Measurements from ENCODE around the gene BIRC2. TPM values are rescaled to one million over a fixed set of nuclear protein-coding genes. Genes with fewer than 3 reads are reported as not detected.

Gene BIRC2
- polyA plus RNA-seq, 1 donor: 60.9 TPM

DNA sequence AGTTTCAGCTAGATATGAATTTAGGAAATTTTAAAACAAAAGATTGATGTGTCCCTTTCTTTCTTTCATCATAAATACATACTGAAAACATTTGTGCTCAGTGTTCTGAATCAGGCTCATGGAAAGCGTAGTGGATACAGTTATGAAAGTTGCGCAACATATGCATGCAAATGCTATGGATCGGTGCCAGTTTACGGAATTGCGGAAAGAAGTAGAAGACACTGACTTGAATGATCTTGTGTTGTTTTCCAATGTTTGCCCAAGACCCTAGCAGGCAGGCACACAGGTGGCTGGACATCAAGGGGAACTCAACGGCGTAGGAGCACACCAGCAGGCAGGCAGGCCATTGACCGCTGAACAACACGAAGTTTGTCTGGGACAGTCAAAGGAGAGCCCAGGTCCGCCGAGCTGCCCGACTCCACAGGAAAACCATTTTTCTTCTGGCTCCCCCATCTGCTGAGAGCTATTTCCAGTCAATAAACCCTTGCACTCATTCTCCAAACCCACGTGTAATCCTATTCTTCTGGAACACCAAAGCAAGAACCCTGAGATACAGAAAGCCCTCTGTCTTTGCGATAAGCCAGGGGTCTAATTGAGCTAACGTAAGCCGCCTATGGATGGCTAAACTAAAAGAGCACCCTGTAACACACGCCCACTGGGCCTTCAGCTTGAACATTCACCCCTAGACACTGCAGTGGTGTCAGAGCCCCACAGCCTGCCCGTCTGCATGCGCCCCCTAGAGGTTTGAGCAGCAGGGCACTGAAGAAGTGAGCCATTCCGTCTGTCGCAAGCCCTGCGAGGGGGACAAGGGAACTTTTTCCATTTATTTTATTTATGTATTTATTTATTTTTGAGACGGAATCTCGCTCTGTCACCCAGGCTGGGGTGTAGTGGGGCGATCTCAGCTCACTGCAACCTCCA, 37.1 kb upstream of the BIRC2 start:
- Histone ChIP-seq H3K4me3 (ENCODE audit: low read length) (no peak overlapping the region), H3K27ac (ENCODE audit: low read length) (no peak overlapping the region), H3K27me3 (ENCODE audit: control insufficient read depth, insufficient read depth, low read length) (no peaks in the 10 kb centered on the region), H3K9me3 (ENCODE audit: control insufficient read depth, low read depth, low read length) (no peaks in the 10 kb centered on the region), H3K36me3 (ENCODE audit: control insufficient read depth, insufficient read depth, low read length) (no peaks in the 10 kb centered on the region), H3K4me1 (ENCODE audit: control insufficient read depth, insufficient read depth, low read length) (peaks cover 15% of the 10 kb centered on the region)
- WGBS (ENCODE audit: insufficient coverage, low lambda C conversion rate): no CpG with 5 or more reads among the region's 25 CpGs
- DNase-seq: no peak

DNA sequence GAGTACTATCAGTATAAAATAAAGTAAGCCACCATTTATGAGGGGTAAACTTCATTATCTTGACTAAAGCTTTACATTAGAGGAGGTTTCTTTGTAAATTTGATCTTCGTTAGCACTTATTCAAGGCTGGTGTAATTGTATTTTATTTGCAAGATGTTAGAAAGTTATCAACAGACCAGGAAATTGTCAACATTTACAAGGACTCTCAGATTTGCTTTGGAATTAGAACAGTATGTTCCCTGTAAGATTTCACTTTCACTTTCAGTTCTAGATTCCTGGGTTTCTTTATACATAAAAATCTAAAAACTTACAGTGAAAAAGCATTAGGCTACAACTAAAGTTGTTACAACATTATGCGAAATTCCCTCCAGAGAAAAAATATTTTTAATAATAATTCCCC, 34.3 kb upstream of the BIRC2 start:
- no peaks in the 10 kb centered on the region for H3K36me3 ChIP-seq (ENCODE audit: control insufficient read depth, insufficient read depth, low read length)
- no peak overlapping the region for H3K4me3 ChIP-seq (ENCODE audit: low read length)
- peaks cover 7% of the 10 kb centered on the region for H3K4me1 ChIP-seq (ENCODE audit: control insufficient read depth, insufficient read depth, low read length)
- no peaks in the 10 kb centered on the region for H3K27me3 ChIP-seq (ENCODE audit: control insufficient read depth, insufficient read depth, low read length)
- peak in 1 of 2 donors; percentile 54 for DNase-seq
- no peaks in the 10 kb centered on the region for H3K9me3 ChIP-seq (ENCODE audit: control insufficient read depth, low read depth, low read length)
- H3K27ac ChIP-seq (ENCODE audit: low read length): peak overlapping the region; percentile 44
- WGBS (ENCODE audit: insufficient coverage, low lambda C conversion rate): 100% methylated on average over 1 of the region's 2 CpGs

DNA sequence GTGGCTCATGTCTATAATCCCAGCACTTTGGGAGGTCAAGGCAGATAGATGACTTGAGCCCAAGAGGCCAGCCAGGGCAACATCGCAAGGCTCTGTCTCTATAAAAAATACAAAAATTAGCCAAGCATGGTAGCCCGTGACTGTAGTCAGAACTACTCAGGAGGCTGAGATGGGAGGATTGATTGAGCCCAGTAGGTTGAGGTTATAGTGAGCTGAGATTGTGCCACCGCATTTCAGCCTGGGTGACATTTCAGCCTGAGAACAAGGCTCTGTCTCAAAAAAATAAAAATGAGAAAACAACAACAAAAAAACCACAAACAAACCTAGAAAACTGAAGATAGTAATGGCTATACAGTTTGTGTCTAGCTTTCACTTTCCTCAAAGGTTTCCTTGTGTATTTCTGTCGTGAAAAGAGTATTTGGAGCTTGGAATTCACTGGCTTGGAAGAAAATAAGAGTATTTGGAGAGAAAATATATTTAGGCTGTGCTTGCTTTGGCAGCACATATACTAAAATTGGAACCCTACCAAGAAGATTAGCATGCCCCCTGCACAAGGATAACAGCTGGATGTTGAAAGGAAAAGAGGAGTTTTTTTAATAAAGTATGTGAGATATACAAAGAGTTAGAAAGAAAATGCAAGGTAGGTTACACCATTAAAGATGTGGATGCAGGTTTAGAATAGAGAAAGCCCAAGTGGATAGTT, 33.6 kb upstream of the BIRC2 start:
- no peak for DNase-seq
- H3K27me3 ChIP-seq (ENCODE audit: control insufficient read depth, insufficient read depth, low read length): no peaks in the 10 kb centered on the region
- no peaks in the 10 kb centered on the region for H3K9me3 ChIP-seq (ENCODE audit: control insufficient read depth, low read depth, low read length)
- no peak overlapping the region for H3K4me3 ChIP-seq (ENCODE audit: low read length)
- H3K4me1 ChIP-seq (ENCODE audit: control insufficient read depth, insufficient read depth, low read length): peaks cover 7% of the 10 kb centered on the region
- peak overlapping the region; percentile 44 for H3K27ac ChIP-seq (ENCODE audit: low read length)
- no CpG with 5 or more reads among the region's 4 CpGs for WGBS (ENCODE audit: insufficient coverage, low lambda C conversion rate)
- no peaks in the 10 kb centered on the region for H3K36me3 ChIP-seq (ENCODE audit: control insufficient read depth, insufficient read depth, low read length)

DNA sequence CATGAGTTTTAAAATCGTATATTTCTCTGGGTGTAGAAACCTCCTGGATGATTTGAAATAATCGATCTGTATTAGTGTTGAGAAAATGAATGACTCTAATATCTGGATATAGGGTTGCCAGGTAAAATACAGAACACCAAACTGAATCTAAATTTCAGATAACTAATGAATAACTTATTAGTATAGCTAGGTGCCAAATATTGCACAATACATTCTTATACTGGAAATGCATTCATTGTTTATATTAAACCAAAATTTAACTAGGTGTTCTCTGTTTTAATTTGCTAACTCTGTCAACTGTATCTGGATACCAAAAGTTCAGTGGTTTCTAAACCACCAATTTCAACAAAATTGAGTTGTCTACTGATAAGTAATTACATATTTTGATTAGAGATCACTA, 32.2 kb upstream of the BIRC2 start:
- DNase-seq: no peak
- Histone ChIP-seq H3K4me3 (ENCODE audit: low read length) (no peak overlapping the region), H3K27ac (ENCODE audit: low read length) (no peak overlapping the region), H3K27me3 (ENCODE audit: control insufficient read depth, insufficient read depth, low read length) (no peaks in the 10 kb centered on the region), H3K4me1 (ENCODE audit: control insufficient read depth, insufficient read depth, low read length) (peaks cover 7% of the 10 kb centered on the region), H3K9me3 (ENCODE audit: control insufficient read depth, low read depth, low read length) (no peaks in the 10 kb centered on the region), H3K36me3 (ENCODE audit: control insufficient read depth, insufficient read depth, low read length) (no peaks in the 10 kb centered on the region)
- WGBS (ENCODE audit: insufficient coverage, low lambda C conversion rate): 100% methylated on average over 1 of the region's 2 CpGs

DNA sequence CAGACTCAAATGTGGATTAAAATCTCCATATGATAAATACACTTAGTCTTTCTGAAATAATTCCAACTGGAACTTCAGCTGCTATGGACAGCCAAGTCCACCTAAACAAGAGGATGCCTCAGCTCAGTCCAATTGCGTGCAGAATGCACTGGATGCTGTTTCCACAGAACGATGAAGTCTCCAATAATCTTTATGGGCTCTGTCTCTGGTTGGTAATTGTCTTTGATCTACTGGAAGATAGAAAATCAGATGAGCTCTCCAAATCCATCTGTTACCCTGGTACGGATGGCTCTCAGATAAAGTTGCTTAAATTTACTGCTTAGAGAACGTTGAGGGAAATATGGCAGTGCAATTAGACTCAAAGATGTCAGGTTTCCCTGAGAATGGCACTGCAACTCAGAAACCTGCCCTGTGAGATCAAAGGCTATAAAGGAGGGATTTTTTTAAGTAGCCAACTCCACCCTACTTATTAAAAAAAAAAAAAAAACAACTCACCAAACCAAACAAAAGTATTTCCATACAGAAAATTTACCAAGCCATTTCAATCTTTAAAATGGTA, 30.6 kb upstream of the BIRC2 start:
- H3K36me3 ChIP-seq (ENCODE audit: control insufficient read depth, insufficient read depth, low read length): no peaks in the 10 kb centered on the region
- no peaks in the 10 kb centered on the region for H3K27me3 ChIP-seq (ENCODE audit: control insufficient read depth, insufficient read depth, low read length)
- WGBS (ENCODE audit: insufficient coverage, low lambda C conversion rate): no CpG with 5 or more reads among the region's 4 CpGs
- no peak overlapping the region for H3K27ac ChIP-seq (ENCODE audit: low read length)
- no peak overlapping the region for H3K4me3 ChIP-seq (ENCODE audit: low read length)
- peaks cover 7% of the 10 kb centered on the region for H3K4me1 ChIP-seq (ENCODE audit: control insufficient read depth, insufficient read depth, low read length)
- no peaks in the 10 kb centered on the region for H3K9me3 ChIP-seq (ENCODE audit: control insufficient read depth, low read depth, low read length)
- DNase-seq: no peak

DNA sequence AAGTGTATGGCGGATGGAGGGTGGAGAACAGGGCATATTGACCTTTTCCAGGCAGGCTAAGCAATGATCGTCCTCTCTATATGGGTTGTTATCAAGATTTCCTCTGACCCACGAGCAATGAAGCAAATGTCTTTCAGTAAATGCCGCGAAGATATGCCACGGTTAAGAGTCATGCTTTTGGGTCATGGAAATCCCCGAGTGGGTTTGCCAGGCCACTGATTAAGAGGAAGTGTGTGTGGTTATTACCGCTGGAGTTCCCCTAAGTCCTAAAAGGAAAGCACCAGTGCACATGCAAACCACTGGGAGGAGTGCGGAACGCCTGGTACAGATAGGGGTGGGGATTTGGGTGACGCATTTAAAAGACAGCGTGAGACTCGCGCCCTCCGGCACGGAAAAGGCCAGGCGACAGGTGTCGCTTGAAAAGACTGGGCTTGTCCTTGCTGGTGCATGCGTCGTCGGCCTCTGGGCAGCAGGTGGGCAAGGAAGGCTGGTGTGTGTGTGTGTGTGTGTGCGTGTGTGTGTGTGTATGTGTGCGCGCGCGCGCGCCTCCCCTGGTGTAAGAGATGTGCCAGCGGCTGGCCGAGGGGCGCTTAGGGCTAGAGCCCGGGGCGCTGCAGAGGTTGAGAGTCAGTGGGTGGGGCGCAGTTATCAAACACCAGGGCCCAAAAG, 29.8 kb upstream of the BIRC2 start, which contains the start of gene BIRC3:
TSS of gene BIRC3 (plus strand) at position 386 of the 669 bp plus-strand sequence. CDS start 7,026 bp downstream, outside the sequence.
- DNase-seq: peak; percentile 83 to 93
- no peaks in the 10 kb centered on the region for H3K9me3 ChIP-seq (ENCODE audit: control insufficient read depth, low read depth, low read length)
- H3K4me3 ChIP-seq (ENCODE audit: low read length): peak within 1 kb of the TSS; percentile 54
- peaks cover 7% of the 10 kb centered on the region for H3K4me1 ChIP-seq (ENCODE audit: control insufficient read depth, insufficient read depth, low read length)
- WGBS (ENCODE audit: insufficient coverage, low lambda C conversion rate): no CpG with 5 or more reads among the region's 34 CpGs
- H3K27me3 ChIP-seq (ENCODE audit: control insufficient read depth, insufficient read depth, low read length): no peaks in the 10 kb centered on the region
- peak within 1 kb of the TSS; percentile 49 for H3K27ac ChIP-seq (ENCODE audit: low read length)
- H3K36me3 ChIP-seq (ENCODE audit: control insufficient read depth, insufficient read depth, low read length): no peaks in the 10 kb centered on the region

DNA sequence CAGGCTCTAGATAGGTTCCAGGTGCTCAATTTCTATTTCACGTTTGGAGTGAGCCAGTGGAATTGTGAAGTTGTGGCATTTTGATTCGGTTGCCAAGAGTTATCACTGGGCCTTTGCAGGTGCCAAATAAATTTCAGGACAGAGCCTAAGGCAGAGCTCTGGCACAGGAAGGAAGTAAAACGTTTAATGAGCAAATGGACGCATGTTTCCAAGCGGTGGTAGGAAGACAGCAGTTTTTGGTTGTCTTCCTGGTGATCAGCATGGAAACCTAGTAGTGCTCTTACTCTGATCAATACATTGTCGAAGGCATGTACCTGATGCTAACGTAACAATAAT, 29.3 kb upstream of the BIRC2 start:
- H3K36me3 ChIP-seq (ENCODE audit: control insufficient read depth, insufficient read depth, low read length): no peaks in the 10 kb centered on the region
- H3K4me3 ChIP-seq (ENCODE audit: low read length): peak overlapping the region; percentile 54
- peak overlapping the region; percentile 49 for H3K27ac ChIP-seq (ENCODE audit: low read length)
- DNase-seq: no peak
- peaks cover 7% of the 10 kb centered on the region for H3K4me1 ChIP-seq (ENCODE audit: control insufficient read depth, insufficient read depth, low read length)
- H3K9me3 ChIP-seq (ENCODE audit: control insufficient read depth, low read depth, low read length): no peaks in the 10 kb centered on the region
- H3K27me3 ChIP-seq (ENCODE audit: control insufficient read depth, insufficient read depth, low read length): no peaks in the 10 kb centered on the region
- WGBS (ENCODE audit: insufficient coverage, low lambda C conversion rate): 100% methylated on average over 1 of the region's 7 CpGs

DNA sequence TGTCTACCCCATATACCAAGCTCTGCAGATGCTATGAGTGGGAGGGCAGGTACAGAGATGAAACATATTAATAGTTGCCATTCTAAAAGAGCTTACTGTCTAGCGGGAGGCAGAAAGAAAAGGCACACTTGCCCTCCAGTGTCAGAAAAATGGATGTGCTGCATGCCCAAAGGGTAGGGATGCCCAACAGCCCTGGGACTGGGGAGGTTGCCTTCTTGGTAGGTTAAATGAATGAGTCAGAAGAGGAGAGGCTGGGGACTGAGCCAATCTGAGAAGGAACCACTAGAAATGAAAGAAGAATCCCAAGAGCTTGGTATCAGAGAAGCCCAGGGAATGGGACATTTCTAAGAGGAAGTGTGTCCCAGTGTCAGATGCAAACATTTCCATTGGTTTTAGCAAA, 28.5 kb upstream of the BIRC2 start:
- no peak for DNase-seq
- H3K27me3 ChIP-seq (ENCODE audit: control insufficient read depth, insufficient read depth, low read length): no peaks in the 10 kb centered on the region
- no peaks in the 10 kb centered on the region for H3K9me3 ChIP-seq (ENCODE audit: control insufficient read depth, low read depth, low read length)
- no peaks in the 10 kb centered on the region for H3K36me3 ChIP-seq (ENCODE audit: control insufficient read depth, insufficient read depth, low read length)
- H3K4me3 ChIP-seq (ENCODE audit: low read length): no peak overlapping the region
- no CpG with 5 or more reads among the region's 1 CpG for WGBS (ENCODE audit: insufficient coverage, low lambda C conversion rate)
- no peak overlapping the region for H3K27ac ChIP-seq (ENCODE audit: low read length)
- peaks cover 3% of the 10 kb centered on the region for H3K4me1 ChIP-seq (ENCODE audit: control insufficient read depth, insufficient read depth, low read length)

DNA sequence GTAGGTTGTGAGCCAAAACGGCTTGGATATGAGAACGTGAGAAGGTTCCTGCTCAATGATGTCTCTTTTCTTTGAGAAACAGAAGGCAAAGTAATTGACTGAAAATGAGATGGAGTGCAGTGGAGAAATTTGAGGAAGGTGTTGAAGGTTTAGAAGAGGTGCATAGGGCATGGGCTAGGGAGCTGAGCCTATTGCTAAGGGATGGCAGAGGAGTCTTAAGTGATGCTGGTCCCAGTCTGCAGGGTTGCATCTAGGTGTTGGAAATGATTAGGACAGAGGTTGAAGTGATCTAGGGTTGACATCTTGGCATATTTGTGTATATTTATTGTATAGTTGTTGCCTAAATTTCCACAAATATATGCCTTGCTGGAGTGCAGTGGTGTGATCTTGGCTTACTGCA, 27.5 kb upstream of the BIRC2 start:
- no peak overlapping the region for H3K4me3 ChIP-seq (ENCODE audit: low read length)
- H3K27ac ChIP-seq (ENCODE audit: low read length): no peak overlapping the region
- no peak for DNase-seq
- peaks cover 3% of the 10 kb centered on the region for H3K4me1 ChIP-seq (ENCODE audit: control insufficient read depth, insufficient read depth, low read length)
- H3K36me3 ChIP-seq (ENCODE audit: control insufficient read depth, insufficient read depth, low read length): no peaks in the 10 kb centered on the region
- no peaks in the 10 kb centered on the region for H3K27me3 ChIP-seq (ENCODE audit: control insufficient read depth, insufficient read depth, low read length)
- no peaks in the 10 kb centered on the region for H3K9me3 ChIP-seq (ENCODE audit: control insufficient read depth, low read depth, low read length)
- 90% methylated on average over 2 of the region's 2 CpGs for WGBS (ENCODE audit: insufficient coverage, low lambda C conversion rate)

DNA sequence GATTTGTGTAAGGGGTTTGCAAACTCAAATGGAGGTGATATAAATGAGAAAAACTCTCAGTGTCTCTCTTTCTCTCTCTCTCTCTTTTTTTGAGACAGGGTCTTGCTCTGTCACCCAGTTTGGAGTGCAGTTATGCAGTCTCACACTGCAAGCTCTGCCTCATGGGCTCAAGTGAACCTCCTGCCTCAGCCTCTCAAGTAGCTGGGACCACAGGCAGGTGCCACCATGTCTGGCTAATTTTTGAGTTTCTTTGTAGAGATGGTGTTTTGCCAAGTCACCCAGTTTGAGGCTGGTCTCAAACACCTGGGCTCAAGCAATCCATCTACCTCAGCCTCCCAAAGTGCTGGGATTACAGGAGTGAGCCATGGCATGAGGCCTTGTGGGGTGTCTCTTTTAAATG, 26.8 kb upstream of the BIRC2 start:
- H3K4me3 ChIP-seq (ENCODE audit: low read length): no peak overlapping the region
- H3K27ac ChIP-seq (ENCODE audit: low read length): no peak overlapping the region
- peaks cover 3% of the 10 kb centered on the region for H3K4me1 ChIP-seq (ENCODE audit: control insufficient read depth, insufficient read depth, low read length)

More for the DNA sequence above, 26.8 kb upstream of the BIRC2 start:
- no peaks in the 10 kb centered on the region for H3K9me3 ChIP-seq (ENCODE audit: control insufficient read depth, low read depth, low read length)
- no peaks in the 10 kb centered on the region for H3K27me3 ChIP-seq (ENCODE audit: control insufficient read depth, insufficient read depth, low read length)
- DNase-seq: no peak
- no peaks in the 10 kb centered on the region for H3K36me3 ChIP-seq (ENCODE audit: control insufficient read depth, insufficient read depth, low read length)

All from large intestine (tissue), 3 donors.